HS-27A (cell line): ENCODE measurements around the gene WDR91.
"Not testable (repeated sequence)": the region's sequence is repeated elsewhere in the genome, so short reads cannot be mapped to it uniquely, and the experiment has no call there.

Experiments used
- DNase-seq: peaks from one replicate; pipeline ENCODE4 v3.0.0-alpha.2; 2012; ENCODE audit warnings: low read depth, missing footprints

WDR91 gene

GRCh38 chr7:135179321-135179925 lies 31.9 kb downstream of the WDR91 start:
- DNase-seq, result no peak

GRCh38 chr7:135178364-135178763 lies 33.0 kb downstream of the WDR91 start:
- DNase-seq, result no peak

- no peak for DNase-seq
Measured at GRCh38 chr7:135177028-135177696, 34.2 kb downstream of the WDR91 start.

- DNase-seq, result no peak
Measured at GRCh38 chr7:135175931-135176330, 35.4 kb downstream of the WDR91 start.

- no peak for DNase-seq
Measured at GRCh38 chr7:135174941-135175340, 36.4 kb downstream of the WDR91 start.

GRCh38 chr7:135173916-135174315 lies 37.4 kb downstream of the WDR91 start:
- DNase-seq, result not testable (repeated sequence)

GRCh38 chr7:135171581-135172291 lies 39.6 kb downstream of the WDR91 start:
- not testable (repeated sequence) for DNase-seq

- not testable (repeated sequence) for DNase-seq
Measured at GRCh38 chr7:135170998-135171481, 40.3 kb downstream of the WDR91 start.

GRCh38 chr7:135170274-135170997 lies 40.9 kb downstream of the WDR91 start, which contains the start of gene CYREN:
CYREN (minus strand) TSS chr7:135170707; CDS start chr7:135168922, 1,785 bp downstream.
- peak; percentile 50 for DNase-seq

GRCh38 chr7:135169964-135170273 lies 41.4 kb downstream of the WDR91 start:
- DNase-seq, result no peak

GRCh38 chr7:135169141-135169963 lies 42.0 kb downstream of the WDR91 start:
- DNase-seq, result no peak

- DNase-seq, result no peak
Measured at GRCh38 chr7:135168489-135169140, 42.7 kb downstream of the WDR91 start.

- DNase-seq, result no peak
Measured at GRCh38 chr7:135168001-135168400, 43.3 kb downstream of the WDR91 start.

- no peak for DNase-seq
Measured at GRCh38 chr7:135167365-135167917, 43.9 kb downstream of the WDR91 start.

- DNase-seq, result no peak
Measured at GRCh38 chr7:135166338-135166990, 44.9 kb downstream of the WDR91 start.

- no peak for DNase-seq
Measured at GRCh38 chr7:135165862-135166261, 45.5 kb downstream of the WDR91 start.

- DNase-seq, result no peak
Measured at GRCh38 chr7:135164357-135165061, 46.8 kb downstream of the WDR91 start.

GRCh38 chr7:135162382-135163001 lies 48.8 kb downstream of the WDR91 start:
- DNase-seq, result no peak

GRCh38 chr7:135161669-135162068 lies 49.7 kb downstream of the WDR91 start:
- DNase-seq, result no peak
